Mesothelial cell of epicardium (in vitro differentiated cells): ENCODE data around the gene CDKN2AIP. TPM values are rescaled to one million over a fixed set of nuclear protein-coding genes. Genes with fewer than 3 reads are reported as not detected.

Experiments
- DNase-seq, 2 experiments: peaks; one replicate each; pipeline ENCODE4 v3.0.0; 2021; ENCODE audit warnings: low spot score in 2 of 2; ENCODE audit not compliant: unreplicated experiment in 2 of 2
- H3K27ac Mint-ChIP-seq: 2 replicates; pipeline ENCODE4 v1.8.0; 2021; ENCODE audit warnings: mixed read lengths
- H3K27me3 Mint-ChIP-seq: 2 replicates; pipeline ENCODE4 v1.8.0; 2021; ENCODE audit warnings: low read depth, mixed read lengths
- H3K36me3 Mint-ChIP-seq: 2 replicates; pipeline ENCODE4 v1.8.0; 2021; ENCODE audit warnings: mixed read lengths
- H3K4me1 Mint-ChIP-seq: 2 replicates; pipeline ENCODE4 v1.8.0; 2021; ENCODE audit warnings: mixed read lengths
- H3K4me3 Mint-ChIP-seq: 2 replicates; pipeline ENCODE4 v1.8.0; 2021; ENCODE audit warnings: mild to moderate bottlenecking, moderate library complexity, mixed read lengths
- H3K9me3 Mint-ChIP-seq: 2 replicates; pipeline ENCODE4 v1.8.0; 2021; ENCODE audit warnings: mixed read lengths
- total RNA-seq: library from RNA; stranded (reverse); gene quantifications from 3 replicates; pipeline ENCODE4 v1.2.1, GENCODE V29; 2021
- TF ChIP-seq, protein P1 (sequence below): fragments of 200-600 bp; sonication (generic); IDR thresholded peaks from one replicate; pipeline ENCODE4 v1.5.0; 2021; ENCODE audit warnings: antibody characterized with exemption; ENCODE audit not compliant: unreplicated experiment

CDKN2AIP gene
- total RNA-seq, 1 donor from 2014 or later = 42.3 TPM

GRCh38 chr4:183409483-183409882, 35.0 kb upstream of the CDKN2AIP start:
- Mint-ChIP-seq H3K4me1 (peaks cover 35% of the 10 kb centered on the region), H3K27me3 (no peaks in the 10 kb centered on the region), H3K4me3 (no peak overlapping the region), H3K9me3 (no peaks in the 10 kb centered on the region), H3K36me3 (no peaks in the 10 kb centered on the region), H3K27ac (peak overlapping the region; percentile 99)
- TF ChIP-seq, protein P1, sequence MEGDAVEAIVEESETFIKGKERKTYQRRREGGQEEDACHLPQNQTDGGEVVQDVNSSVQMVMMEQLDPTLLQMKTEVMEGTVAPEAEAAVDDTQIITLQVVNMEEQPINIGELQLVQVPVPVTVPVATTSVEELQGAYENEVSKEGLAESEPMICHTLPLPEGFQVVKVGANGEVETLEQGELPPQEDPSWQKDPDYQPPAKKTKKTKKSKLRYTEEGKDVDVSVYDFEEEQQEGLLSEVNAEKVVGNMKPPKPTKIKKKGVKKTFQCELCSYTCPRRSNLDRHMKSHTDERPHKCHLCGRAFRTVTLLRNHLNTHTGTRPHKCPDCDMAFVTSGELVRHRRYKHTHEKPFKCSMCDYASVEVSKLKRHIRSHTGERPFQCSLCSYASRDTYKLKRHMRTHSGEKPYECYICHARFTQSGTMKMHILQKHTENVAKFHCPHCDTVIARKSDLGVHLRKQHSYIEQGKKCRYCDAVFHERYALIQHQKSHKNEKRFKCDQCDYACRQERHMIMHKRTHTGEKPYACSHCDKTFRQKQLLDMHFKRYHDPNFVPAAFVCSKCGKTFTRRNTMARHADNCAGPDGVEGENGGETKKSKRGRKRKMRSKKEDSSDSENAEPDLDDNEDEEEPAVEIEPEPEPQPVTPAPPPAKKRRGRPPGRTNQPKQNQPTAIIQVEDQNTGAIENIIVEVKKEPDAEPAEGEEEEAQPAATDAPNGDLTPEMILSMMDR = no peak
- DNase-seq = no peak

DNA sequence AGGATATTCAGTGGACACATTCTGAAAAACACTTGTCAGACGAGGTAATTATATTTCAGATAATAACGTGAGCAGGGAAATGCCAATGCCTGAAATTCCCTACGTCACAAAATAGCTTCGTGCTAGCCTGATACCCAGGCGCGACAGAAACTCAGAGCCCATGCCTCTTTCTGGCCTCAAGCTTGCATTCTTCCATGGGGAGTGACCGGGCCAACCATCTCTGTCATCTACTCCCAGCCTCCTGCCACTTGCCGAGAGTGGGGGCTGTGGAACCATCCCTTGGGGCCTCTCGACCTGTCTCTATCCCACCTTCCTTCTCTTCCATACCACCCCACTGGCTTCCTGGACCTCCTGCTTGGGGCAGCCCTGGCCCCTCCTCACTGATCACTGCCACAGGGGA, 34.5 kb upstream of the CDKN2AIP start:
- Mint-ChIP-seq H3K4me1 (peaks cover 35% of the 10 kb centered on the region), H3K9me3 (no peaks in the 10 kb centered on the region), H3K27ac (peak overlapping the region; percentile 99), H3K36me3 (no peaks in the 10 kb centered on the region), H3K4me3 (no peak overlapping the region), H3K27me3 (no peaks in the 10 kb centered on the region)
- peak; percentile 34 to 51 for DNase-seq
- TF ChIP-seq, protein P1 = no peak

- Mint-ChIP-seq H3K9me3 (no peaks in the 10 kb centered on the region), H3K36me3 (no peaks in the 10 kb centered on the region), H3K27ac (peak overlapping the region; percentile 99), H3K4me3 (no peak overlapping the region), H3K27me3 (no peaks in the 10 kb centered on the region), H3K4me1 (peaks cover 35% of the 10 kb centered on the region)
- no peak for DNase-seq
- TF ChIP-seq, protein P1 = no peak
Measured at GRCh38 chr4:183411291-183411861, 33.1 kb upstream of the CDKN2AIP start.

DNA sequence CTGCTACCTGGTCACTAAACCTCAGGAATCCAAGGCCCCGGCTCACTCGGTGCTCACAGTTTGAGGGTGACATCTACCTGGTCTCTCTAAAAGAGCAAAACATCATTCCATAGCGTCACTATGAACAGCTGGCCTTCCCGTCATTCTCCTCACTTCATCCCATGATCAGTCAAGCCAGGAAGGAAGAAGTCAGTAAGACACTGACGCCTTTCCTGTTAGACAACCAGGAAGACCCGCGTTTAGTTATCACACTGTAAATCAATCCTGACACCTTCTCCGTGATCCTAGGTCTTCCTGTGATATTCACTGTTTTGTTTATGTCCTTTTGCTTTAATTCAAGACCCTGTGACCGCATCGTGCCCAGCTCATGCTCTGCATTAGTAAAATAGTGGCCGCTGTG, 31.6 kb upstream of the CDKN2AIP start:
- TF ChIP-seq, protein P1 = no peak
- Mint-ChIP-seq H3K4me3 (no peak overlapping the region), H3K27me3 (no peaks in the 10 kb centered on the region), H3K27ac (no peak overlapping the region), H3K36me3 (no peaks in the 10 kb centered on the region), H3K4me1 (peaks cover 39% of the 10 kb centered on the region), H3K9me3 (no peaks in the 10 kb centered on the region)
- no peak for DNase-seq

GRCh38 chr4:183413234-183414200, 30.9 kb upstream of the CDKN2AIP start:
- H3K4me1 Mint-ChIP-seq = peaks cover 32% of the 10 kb centered on the region
- DNase-seq = no peak
- no peaks in the 10 kb centered on the region for H3K36me3 Mint-ChIP-seq
- TF ChIP-seq, protein P1 = no peak
- H3K9me3 Mint-ChIP-seq = no peaks in the 10 kb centered on the region
- H3K27me3 Mint-ChIP-seq = no peaks in the 10 kb centered on the region
- H3K27ac Mint-ChIP-seq = no peak overlapping the region
- no peak overlapping the region for H3K4me3 Mint-ChIP-seq
